Endothelial cell of hepatic sinusoid (primary cell): ENCODE measurements around the gene ABCC6.
"Not testable (repeated sequence)": the region's sequence is repeated elsewhere in the genome, so short reads cannot be mapped to it uniquely, and the experiment has no call there.

Source experiments
- in situ Hi-C: cut with HindIII; loops from 2 replicates; pipeline ENCODE4 v1.10.0; 2017; ENCODE audit warnings: low sequenced_read_pairs

ABCC6 gene

DNA sequence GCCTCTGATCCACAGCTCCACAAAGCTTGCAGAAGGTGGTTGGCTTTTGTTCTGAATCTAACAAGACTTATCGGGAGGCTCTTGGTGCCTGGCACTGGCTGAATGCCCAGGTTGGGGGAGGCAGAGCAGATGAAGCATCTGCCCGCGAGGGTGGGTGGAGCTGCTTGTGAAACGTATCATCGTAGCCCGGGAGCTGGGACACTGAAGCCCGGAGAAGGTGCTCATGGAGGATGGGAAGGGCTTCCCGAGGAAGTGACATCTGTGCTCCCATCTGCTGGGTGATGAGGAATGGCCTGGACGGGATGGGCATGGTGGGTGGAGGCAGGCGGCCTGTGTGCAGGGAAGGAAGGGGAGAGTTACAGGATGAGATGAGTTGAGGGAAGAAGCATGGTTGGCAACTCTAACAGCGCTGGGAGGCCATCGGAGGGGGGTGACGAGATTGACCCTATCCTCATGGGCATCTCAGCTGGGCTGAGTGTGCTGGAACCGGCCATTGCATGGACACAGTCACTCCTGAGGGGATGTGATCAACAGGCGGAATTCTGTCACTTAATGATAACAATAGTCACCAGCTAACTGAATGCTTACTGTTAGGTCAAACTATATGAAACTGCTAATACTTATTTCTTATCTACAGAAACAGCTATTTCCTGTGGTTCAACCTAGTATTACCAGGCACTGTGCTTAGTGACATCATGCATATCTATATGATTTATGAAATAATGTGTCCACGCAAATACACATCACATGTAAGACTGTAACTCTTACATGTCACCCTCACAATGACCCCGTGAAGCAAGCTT lies 102.7 kb downstream of the ABCC6 start:
- in situ Hi-C loops: loop anchor here (5.0 kb wide), 3 partner anchors 42 to 253 kb away; no protein-coding TSS in a partner anchor

DNA sequence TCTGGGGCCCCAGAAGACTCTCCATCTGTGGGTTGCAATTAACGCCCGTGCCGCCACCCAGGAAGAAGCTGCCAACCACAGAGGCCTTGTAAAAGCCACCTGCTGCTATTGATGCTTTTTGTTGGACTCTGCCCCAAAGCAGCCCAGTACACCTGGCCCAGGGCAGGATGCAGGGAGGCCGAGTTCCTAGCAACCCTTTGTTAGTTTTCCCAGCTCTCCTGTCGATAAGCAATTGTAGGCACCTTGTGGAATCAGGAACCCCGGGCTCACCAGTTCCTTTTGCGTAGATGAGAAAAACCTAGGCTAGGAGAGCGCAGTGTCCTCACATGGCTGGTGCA lies 103.3 kb downstream of the ABCC6 start:
- in situ Hi-C loops: loop anchor here (5.0 kb wide), 3 partner anchors 42 to 253 kb away; no protein-coding TSS in a partner anchor

DNA sequence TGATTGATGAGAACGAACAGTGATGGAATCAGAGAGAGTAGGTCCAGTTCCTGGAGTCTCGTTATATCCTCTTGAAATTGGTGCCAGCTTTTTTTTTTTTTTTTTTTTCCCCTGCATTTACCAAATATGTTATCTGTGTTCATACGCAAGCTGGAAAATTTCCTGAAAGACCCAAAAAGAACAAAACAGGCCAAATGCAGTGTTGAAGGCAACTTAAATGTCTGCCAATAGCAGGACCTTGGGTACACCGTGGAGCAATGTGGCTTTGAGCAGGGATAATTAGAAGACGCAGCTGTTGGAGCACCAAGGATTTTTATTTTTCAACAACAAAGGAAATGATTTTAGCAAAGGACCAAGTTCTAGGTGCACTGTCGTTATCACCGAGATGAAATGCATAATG lies 105.0 kb downstream of the ABCC6 start:
- in situ Hi-C loops: no loop called here

DNA sequence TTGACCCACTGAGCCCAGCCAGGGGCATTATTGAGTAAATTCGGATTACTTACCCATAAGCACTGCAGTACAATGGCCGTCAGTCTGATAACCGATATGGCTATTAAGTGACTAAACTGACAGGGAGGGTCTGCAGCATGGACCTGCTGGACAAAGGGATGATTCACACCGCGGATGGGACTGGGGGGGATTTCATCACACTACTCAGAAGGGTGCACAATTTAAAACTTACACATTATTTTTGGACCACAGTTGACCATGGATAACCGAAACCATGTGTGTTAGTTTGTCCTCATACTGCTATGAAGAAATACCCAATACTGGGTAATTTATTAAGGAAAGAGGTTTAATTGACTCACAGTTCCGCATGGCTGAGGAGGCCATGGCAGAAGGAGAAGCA lies 106.5 kb downstream of the ABCC6 start:
- in situ Hi-C loops: no loop called here

DNA sequence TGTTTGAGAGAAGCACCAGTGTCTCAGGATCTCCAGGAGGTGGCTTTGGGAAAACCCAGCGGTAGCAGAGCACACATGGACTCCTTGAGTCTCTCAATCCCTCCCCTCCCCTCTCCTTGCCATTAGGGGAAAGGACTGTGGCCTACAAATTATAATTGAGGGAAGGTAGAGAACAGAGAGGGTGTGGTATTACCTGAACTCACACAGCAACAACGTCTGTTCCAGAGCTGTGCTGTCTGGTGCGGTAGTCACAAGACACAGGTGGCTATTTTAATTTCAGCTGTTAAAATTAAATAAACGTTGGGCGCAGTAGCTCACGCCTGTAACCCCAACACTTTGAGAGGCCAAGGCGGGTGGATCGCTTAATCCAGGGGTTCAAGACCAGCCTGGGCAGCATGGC lies 110.2 kb downstream of the ABCC6 start:
- in situ Hi-C loops: no loop called here

DNA sequence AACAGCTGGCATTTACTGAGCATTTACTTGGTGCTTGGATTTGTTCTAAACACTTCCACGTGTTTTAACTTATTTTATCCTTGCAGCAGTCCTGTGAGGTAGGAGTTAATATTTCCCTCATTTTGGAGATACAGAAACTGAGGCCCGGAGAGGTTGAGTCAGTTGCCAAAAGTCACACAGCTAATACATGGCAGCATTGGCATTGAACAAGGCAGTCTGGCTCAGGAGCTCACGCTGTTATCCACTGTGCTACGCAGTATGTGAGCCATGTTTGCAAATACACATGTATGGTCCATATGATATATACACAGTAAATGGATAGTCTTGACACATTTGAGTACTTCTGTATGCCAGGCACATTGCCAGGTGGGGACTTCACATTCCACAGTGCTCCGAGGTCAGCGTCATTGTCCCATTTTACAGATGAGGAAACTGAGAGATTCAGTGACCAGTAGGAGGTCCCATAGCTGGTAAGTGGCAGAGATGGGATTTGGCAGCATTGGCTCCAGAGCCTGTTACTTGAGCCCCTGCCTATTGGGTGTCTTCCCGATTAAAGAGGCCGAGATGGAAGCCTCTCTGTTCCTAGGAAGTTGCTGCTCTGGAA lies 110.7 kb downstream of the ABCC6 start:
- in situ Hi-C loops: no loop called here

DNA sequence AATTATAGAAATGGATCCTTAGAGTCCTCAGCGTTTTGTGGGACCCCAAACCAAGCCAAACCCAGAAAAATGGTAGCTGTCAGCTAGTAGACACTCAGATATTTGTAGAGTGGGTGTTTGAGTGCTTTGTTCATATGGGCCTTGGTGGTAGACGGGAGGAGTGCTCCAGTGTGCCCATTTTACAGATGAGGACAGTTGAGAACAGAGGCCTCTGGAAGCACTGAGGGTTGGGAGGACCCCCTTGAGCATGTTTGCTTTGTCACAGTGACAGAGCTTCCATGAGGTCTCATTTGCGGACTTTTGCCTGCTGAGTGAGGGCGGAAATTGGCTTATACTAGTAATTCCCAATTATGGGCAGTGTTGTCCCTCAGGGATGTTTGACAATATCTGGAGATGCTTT lies 111.7 kb downstream of the ABCC6 start:
- in situ Hi-C loops: no loop called here

DNA sequence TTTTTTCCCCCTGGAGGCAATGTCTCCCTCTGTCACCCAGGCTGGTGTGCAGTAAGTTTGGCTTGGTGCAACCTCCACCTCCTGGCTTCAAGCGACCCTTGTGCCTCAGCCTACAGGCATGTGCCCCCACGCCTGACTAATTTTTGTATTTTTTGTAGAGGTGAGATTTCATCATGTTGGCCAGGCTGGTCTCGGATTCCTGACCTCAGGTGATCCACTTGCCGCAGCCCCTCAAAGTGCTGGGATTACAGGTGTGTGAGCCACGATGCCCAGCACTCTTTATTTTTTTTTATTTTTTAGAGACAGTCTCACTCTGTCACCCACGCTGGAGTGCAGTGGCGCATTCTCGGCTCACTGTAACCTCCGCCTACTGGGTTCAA lies 113.2 kb downstream of the ABCC6 start:
- in situ Hi-C loops: no loop called here

DNA sequence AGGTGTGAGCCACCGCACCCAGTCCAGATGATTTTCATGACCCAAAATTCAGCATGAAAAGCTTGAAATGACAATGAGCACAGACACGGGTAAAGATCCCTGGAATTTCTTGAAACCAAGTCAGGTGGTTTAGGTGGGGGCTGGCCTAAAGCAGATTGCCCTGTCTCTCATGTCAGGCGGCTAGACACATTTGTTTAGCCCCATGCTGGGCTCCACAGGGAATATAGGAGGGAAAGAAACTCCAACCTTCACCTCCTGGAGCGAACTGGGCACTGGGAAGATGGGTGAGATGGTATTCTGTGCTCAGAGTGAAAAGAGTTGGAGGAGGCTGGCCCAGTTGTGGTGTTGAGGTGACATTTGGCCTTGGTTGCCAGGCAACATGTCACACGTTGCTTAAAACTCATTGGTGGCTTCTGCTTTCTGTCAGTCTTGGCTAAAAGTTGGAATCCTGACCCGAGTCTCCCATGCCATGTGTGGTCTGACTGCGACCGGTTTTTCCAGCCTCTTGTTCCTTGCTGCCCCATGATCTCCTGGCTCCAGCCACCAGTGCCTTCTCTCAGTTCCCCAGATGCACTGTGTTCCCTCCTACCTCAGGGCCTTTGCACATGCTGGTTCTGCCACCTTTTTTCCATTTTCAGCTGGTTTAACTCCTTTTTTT lies 113.7 kb downstream of the ABCC6 start:
- in situ Hi-C loops: no loop called here

DNA sequence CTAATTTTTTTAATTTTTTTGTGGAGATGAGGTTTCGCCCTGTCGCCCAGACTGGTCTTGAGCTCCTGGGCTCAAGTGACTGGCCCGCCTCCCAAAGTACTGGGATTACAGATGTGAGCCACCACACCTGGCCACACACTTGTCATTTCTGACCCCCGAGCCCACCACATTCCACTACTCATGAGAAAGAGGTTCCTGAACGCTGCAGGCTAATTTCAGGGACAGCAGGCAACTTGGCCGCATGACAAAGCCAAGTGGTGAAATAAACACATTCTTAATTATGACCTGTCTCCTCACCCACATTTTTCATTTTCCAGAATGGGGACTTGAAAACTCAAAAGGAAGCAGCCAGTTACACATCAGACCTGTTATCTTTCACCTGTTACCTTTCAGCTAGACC lies 114.5 kb downstream of the ABCC6 start:
- in situ Hi-C loops: no loop called here

DNA sequence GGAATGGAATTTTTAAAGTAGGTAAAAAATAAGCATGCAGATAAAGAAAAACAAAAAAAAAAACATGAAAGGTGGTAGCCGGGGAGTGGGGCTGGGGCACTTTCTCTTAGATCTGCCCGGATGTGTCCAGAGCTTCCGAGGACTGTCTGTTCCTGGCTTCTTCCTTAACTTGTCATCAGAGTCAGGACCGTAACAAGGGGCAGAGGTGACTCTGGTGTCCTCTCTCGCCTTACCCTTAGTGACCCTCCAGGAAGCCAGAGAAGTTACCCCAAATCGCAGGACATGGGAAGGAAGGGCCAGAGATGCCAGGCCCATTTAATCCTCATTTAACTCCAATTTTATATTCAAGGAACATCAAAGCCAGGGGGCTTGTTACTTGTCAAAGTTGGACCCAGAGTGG lies 115.5 kb downstream of the ABCC6 start:
- in situ Hi-C loops: no loop called here

DNA sequence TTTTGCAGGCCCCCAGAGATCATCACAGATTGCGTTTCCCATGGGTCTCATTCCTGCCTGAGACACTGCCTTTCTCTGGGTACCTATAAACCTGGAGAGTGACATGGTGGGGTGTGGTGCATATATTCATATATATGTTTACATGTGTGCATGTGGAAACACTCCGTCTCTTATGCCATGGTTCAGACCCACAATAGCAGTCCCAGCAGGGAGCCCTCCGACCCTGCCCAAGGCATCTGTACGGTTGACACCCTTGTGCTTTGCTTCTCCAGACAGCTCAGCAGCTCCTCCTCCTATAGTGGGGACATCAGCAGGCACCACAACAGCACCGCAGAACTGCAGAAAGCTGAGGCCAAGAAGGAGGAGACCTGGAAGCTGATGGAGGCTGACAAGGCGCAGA lies 116.8 kb downstream of the ABCC6 start:
- in situ Hi-C loops: no loop called here

DNA sequence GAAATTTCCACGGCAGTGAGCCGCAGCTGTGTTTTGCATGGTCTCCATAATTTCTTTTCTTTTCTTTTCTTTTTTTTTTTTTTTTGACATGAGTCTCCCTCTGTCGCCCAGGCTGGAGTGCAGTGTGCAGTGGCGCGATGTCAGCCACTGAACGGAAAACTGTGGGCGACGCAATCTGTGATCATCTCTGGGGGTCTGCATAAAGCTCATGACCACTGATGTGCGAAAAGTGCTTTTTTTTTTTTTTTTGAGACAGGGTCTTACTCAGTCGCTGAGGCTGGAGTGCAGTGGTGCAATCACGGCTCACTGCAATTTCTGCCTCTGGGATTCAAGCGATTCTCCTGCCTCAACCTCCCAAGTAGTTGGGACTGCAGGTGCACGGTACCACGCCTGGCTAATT lies 117.6 kb downstream of the ABCC6 start:
- in situ Hi-C loops: no loop called here

DNA sequence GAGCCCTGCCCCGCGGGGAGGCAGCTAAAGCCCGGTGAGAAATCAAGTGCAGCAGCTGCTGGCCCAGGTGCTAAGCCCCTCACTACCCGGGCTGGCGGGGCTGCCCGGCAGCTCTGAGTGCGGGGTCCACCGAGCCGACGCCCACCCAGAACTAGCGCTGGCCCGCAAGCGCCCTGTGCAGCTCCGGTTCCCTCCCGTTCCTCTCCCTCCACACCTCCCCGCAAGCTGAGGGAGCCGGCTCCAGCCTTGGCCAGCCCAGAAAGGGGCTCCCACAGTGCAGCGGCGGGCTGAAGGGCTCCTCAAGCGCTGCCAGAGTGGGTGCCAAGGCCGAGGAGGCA lies 118.5 kb downstream of the ABCC6 start:
- in situ Hi-C loops: not testable (repeated sequence)

DNA sequence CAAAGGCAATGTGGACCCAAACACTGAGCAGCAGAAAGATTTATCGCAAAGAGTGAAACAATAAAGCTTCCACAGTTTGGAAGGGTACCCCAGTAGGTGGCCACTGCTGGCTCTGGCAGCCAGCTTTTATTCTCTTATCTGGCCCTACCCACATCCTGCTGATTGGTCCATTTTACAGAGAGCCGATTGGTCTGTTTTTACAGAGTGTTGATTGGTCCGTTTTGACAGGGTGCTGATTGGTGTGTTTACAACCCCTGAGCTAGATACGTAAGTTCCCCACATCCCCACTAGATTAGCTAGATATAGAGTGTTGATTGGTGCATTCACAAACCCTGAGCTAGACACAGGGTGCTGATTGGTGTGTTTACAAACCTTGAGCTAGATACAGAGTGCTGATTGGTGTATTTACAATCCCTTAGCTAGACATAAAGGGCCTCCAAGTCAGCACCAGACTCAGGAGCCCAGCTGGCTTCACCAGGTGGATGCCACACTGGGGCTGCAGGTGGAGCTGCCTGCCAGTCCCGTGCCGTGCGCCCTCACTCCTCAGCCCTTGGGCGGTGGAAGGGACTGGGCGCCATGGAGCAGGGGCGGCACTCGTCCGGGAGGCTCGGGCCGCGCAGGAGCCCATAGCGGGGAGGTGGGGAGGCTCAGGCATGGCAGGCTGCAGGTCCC lies 119.0 kb downstream of the ABCC6 start:
- in situ Hi-C loops: not testable (repeated sequence)

DNA sequence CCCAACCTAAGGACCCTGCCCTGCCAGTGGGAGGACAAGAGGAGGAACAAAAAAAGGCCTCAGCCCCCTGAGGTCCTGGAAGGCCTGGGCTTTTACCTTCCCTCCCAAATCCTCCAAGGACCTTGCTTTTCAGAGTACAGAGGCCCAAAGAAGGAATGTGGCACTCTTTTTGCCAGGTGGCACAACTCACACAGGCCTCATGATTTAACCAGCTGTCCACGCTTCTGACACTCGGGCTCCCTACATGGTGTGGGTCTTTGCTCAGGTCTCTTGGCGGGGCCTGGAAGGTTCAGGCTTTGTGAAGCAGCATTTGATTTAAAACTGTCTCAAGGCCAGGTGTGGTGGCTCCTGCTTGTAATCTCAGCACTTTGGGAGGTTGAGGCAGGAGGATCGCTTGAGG lies 120.6 kb downstream of the ABCC6 start:
- in situ Hi-C loops: no loop called here

DNA sequence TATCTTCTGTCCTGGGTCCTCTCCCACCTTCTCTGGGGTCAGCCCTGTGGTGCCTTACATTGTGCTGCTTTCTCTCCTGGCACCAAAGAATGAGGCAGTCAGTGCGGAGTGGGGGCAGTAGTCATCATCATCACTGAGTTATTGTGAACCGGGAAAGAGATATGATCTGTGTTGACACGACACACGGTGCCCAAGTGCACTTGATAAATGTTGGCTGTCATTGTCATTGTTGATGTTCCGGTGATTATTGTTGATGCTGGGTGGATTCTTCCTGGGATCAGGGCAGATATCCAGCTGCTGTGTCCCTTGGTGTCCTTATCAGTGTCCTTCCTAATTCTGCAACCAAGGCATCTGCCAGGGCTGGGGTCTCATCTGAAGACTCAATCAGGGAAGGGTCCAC lies 121.7 kb downstream of the ABCC6 start:
- in situ Hi-C loops: no loop called here

DNA sequence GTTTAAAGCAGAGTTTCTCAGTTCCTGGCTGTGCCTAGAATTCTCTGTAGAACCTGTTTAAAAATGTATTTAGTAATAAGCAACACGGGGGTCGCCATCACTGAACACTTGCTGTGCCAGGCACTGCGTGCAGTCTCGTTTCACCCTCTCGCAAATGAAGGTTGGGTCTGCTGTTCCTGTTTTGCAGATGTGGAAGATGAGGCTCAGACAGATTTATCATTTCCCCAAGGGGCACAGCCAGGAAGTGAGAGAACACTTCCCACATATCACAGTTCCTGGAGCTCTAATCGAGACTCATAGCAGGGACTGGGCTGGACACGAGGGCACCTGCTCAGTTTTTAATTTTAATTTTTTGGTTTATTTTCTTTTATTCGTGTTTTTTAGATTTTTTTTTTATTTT lies 122.7 kb downstream of the ABCC6 start:
- in situ Hi-C loops: no loop called here

DNA sequence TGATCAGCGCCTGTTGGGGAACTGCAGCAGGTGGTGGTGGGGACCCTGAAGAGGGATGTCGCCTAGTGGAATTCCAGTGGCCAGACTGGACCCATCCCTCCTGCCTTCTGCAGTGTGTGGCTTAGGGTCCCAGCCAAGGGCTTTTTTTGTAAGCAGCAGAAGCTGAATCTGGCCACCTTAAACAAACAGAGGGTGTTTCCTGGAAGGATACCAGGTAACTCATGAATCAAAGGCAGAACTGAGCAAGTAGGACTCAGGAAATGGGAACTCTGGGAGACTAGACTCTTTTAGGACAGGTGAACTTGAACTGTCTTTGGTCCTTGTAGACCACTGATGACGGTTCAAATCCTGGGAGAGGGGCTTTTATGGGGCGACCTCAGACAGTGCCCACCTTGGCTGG lies 124.0 kb downstream of the ABCC6 start:
- in situ Hi-C loops: no loop called here
